ENCODE results near the gene BCL3. TPM values are rescaled to one million over a fixed set of nuclear protein-coding genes. Genes with fewer than 3 reads are reported as not detected.
"Not testable (repeated sequence)": the region's sequence is repeated elsewhere in the genome, so short reads cannot be mapped to it uniquely, and the experiment has no call there.

Gene BCL3
- total RNA-seq, 2 donors from 2014 or later = 37.6 to 40.4 TPM

DNA sequence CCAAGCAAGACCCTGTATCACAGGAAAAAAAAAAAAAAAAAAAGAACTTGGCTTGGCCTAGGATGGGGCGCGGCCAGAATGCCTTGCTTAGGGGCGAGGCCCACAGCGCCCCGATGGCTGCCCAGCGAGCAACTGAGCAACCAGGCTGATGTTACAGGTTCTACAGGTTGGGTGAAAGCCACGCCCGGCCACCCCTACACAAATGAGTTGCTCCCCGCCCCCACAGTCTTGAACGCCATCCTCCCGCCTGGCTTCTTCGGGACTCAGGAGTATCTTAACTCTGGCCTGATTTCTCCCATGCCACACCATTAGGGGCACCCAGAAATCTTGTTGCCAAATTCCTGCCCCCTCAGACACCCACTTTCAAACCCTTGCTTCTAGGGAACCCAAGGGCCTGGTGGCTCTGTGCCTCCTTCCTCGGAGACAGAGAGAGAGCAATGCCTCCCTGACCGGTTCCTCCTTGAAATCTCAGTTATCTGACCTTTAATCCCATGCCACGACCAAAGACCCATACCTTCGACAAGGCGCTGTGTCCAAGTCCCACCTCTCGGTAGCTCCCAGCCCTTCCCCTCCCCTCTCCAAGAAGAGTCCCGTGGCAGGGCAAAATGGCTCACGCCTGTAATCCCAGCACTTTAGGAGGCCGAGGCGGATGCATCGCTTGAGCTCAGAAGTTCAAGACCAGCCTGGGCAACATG is 28.0 kb downstream of the BCL3 start:
- DNase-seq (ENCODE audit: low spot score) = no peak
- intact Hi-C loops (cut with DNase I) = no loop called here

DNA sequence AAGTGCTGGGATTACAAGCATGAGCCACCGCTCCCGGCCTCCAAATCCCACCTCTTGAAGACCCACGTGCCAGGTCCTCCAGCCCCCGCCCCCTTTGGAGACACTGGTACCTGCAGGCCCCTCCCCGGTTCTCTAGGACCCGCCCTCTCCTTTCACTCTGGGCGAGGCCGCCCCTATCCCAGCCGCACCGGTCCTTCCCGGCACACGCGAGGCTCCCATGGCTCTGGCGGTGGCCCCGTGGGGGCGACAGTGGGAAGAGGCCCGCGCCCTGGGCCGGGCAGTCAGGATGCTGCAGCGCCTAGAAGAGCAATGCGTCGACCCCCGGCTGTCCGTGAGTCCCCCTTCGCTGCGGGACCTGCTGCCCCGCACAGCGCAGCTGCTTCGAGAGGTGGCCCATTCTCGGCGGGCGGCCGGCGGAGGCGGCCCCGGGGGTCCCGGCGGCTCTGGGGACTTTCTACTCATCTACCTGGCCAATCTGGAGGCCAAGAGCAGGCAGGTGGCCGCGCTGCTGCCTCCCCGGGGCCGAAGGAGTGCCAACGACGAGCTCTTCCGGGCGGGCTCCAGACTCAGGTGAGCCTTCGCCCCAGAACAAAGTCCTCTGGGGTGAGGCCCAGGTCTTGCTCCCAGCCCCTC is 29.3 kb downstream of the BCL3 start, which contains the start of gene CBLC:
CBLC (plus strand) TSS at position 176 of the 633 bp plus-strand sequence; CDS start at position 218, 42 bp downstream.
- intact Hi-C loops (cut with DNase I) = no loop called here
- DNase-seq (ENCODE audit: low spot score) = no peak

DNA sequence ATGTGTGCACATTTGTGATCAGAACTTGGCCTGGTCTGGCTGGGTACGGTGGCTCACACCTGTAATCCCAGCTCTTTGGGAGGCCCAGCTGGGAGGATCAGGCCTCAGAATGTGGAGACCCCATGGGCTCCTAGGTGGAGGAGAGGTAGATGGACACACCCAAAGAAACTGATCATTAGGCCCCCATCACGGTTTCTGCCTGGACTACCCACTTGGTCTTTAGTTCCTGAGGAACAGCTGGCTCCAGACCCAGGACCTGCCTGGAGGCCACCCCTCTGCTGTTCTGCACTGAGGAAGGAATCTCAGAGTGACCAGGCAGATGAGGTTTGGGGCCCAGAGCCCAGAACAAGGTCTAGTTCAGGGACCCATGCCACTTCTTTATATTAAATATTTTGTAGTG is 30.6 kb downstream of the BCL3 start:
- intact Hi-C loops (cut with DNase I) = no loop called here
- no peak for DNase-seq (ENCODE audit: low spot score)

DNA sequence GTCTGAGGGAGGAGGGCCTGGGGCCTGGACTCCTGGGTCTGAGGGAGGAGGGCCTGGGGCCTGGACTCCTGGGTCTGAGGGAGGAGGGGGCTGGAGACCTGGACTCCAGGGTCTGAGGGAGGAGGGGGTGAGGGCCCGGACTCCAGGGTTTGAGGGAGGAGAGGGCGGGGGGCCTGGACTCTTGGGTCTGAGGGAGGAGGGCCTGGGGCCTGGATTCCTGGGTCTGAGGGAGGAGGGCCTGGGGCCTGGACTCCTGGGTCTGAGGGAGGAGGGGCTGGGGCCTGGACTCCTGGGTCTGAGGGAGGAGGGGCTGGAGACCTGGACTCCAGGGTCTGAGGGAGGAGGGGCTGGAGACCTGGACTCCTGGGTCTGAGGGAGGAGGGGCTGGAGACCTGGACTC is 33.2 kb downstream of the BCL3 start:
- intact Hi-C loops (cut with DNase I); DNase-seq (ENCODE audit: low spot score): not testable (repeated sequence)

DNA sequence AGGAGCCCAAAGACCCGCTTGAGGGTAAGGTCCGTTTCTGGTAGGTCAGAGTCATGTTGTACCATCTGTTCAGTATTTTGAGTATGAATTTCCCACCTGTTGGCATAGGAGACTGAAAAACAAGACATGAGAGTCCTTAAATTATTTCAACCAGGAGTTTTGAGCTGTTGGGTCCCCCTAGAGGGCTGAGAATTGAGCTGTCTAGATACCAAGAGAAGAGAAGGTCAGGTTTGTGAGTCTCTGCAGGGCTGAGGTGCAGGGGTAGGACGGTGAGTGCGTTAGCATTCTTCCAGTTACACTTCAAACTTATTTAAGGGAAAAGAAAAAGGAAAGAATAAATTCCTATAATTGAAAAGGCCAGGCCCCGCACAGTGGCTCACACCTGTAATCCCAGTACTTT is 34.2 kb downstream of the BCL3 start:
- DNase-seq (ENCODE audit: low spot score) = no peak
- intact Hi-C loops (cut with DNase I) = no loop called here

DNA sequence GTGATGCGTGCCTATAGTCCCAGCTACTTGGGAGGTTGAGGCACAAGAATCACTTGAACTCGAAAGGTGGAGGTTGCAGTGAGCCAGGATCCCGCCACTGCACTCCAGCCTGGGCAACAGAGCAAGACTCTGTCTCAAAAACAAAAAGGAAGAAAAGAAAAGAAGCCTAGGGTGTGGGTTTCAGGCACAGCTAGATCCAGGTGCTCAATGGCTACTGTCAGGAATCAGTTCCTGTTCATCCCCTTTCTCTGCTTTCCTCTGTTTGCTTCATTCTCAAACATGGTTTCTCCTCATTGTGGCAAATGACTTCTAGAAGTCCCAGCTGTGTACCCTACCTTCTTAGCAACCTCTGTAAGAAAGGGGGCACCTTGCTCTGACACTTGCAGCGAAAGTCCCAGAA is 35.0 kb downstream of the BCL3 start:
- intact Hi-C loops (cut with DNase I) = no loop called here
- no peak for DNase-seq (ENCODE audit: low spot score)

DNA sequence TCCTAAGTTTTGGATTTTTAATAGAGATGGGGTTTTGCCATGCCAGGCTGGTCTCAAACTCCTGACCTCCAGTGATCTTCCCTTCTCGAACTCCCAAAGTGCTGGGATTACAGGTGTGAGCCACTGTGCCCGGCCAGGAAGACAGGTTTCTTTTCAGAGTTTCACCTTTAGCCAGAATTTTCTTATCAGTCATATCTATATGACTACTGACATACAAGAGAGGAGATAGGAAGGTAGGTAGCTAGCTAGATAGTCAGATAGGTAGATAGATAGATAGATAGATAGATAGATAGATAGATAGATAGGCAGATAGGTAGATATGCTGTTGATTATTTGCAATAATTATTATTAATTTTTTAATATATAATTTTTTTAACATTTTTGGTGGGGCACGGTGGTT is 36.8 kb downstream of the BCL3 start:
- DNase-seq (ENCODE audit: low spot score) = no peak
- intact Hi-C loops (cut with DNase I) = no loop called here

DNA sequence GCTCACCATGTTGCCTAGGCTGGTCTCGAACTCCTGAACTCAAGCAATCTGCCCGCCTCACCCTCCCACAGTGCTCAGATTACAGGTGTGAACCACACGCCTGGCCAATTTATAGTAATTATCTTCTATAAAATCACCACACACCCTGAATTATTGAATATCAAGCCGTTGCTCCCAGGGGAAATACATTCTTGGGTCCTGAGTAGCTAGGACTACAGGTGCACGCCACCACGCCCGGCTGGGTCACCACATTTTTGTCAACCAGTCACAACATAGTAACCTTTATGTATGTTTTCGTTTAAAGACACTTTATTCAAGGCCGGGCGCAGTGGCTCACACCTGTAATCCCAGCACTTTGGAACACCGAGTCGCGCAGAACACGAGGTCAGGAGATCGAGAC is 37.5 kb downstream of the BCL3 start:
- intact Hi-C loops (cut with DNase I) = no loop called here
- no peak for DNase-seq (ENCODE audit: low spot score)

DNA sequence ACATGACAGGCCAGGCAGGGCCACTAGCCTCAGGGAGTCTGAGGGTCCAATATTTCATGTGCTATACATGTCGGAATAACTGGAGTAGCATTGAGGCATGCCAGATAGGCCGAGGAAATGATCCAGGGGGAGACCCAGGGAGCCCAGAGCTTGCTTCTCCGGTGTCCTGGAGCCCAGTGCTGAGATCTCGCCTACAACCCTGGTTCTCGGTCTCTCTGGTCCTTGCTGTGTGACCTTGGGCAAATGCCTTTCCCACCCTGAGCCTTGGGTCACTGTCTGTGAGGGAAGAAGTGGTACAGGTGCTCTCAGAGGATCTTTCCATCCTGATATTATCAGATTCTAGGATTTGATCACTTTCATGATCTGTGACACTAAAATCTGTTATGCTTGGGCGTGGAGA is 40.5 kb downstream of the BCL3 start:
- DNase-seq (ENCODE audit: low spot score) = no peak
- intact Hi-C loops (cut with DNase I) = no loop called here

DNA sequence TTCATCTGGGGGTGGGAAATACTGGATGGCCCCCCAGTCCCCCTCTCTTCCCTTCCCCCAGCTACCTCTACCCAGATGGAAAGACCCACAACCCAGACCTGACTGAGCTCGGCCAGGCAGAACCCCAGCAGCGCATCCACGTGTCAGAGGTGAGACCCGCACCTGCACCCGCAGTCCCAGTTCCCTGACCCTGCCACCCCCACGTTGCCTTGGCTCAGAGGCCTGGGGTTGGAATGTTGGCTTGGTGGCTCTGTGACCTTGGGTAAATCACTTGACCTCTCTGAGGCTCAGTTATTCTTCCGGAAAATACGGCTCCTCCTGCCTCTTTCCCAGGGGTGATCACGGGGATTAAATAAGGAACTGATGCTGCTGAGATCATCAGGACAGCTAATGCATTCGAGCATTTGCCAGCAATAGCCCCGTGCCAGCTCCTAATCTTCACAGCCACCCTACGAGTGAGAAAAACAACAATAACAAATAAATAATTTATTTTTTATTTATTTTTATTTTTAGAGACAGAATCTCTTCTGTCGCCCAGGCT is 41.5 kb downstream of the BCL3 start:
- intact Hi-C loops (cut with DNase I) = loop anchor here in 1 of 2 donors (1.0 kb wide), 1 partner anchor 49 kb away; no protein-coding TSS in a partner anchor
- no peak for DNase-seq (ENCODE audit: low spot score)

DNA sequence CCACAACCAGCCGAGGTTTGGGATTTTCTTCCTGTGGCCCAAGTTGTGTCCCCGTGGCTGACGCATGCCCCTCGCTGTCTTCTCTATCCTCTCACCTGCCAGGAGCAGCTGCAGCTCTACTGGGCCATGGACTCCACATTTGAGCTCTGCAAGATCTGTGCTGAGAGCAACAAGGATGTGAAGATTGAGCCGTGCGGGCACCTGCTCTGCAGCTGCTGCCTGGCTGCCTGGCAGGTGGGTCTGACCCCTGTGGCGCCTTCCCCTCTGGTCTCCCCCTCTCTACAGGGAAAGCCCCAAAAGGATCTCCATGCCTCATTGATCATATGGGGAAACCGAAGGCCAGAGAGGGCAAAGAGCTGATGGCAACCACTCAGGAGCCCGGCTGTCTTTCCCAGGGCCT is 43.8 kb downstream of the BCL3 start:
- DNase-seq (ENCODE audit: low spot score) = no peak
- intact Hi-C loops (cut with DNase I) = no loop called here

DNA sequence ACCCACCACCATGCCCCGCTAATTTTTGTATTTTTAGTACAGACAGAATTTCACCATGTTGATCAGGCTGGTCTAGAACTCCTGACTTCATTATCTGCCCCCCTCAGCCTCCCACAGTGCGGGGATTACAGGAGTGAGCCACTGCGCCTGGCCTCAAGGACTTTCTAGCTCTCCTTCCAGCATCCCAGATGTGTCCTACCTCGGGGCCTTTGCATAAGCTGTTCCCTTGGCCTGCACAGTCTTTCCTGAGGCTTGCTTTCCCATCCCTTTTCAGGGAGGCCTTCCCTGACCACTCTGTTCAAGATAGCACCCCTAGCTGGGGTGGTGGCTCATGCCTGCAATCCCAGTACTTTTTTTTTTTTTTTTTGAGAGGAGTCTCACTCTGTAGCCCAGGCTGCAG is 46.1 kb downstream of the BCL3 start:
- no peak for DNase-seq (ENCODE audit: low spot score)
- intact Hi-C loops (cut with DNase I) = no loop called here

DNA sequence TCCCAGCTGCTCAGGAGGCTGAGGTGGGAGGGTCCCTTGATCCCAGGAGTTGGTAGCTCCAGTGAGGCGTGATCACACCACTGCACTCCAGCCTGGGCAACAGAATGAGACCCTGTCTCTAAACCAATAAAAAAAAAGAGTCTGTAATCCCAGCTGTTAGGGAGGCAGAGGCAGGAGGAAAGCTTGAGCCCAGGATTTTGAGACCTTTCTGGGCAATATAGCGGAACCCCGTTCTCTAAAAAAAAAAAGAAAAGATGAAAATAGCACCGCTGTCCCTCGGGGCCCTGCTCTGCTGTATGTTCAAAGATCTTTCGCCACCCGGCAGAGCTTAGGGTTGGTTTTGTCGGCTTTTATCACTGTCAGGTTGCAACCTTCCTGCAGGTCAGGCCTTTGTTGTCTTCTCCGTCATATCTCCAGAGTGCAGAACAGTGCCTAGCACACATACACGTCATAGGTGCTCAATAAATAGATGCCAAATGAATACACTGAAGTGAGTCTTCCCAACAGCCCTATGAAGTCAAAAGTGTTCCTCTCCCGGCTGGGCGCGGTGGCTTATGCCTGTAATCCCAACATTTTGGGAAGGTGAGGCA is 47.0 kb downstream of the BCL3 start:
- intact Hi-C loops (cut with DNase I) = no loop called here
- DNase-seq (ENCODE audit: low spot score) = no peak

DNA sequence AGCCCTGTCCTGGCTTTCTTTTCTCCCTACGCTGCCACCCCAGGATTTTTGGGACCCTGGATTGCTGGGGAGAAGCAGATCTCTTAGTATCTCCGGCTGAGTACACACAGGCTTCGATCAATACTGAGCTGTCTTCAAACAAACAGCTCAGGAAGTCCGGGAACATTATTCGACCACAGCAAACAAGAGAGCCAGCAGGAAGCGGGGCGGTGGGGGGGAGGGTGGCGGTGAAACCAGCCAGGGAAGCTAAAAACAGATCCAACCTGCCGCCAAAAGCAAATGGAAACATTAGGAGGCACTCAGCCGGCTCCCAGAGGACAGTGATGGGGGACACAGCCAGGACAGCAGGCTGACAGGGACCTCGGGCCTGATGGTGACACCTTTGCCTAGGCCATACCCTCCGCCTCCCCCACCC is 48.2 kb downstream of the BCL3 start:
- intact Hi-C loops (cut with DNase I) = no loop called here
- DNase-seq (ENCODE audit: low spot score) = no peak

DNA sequence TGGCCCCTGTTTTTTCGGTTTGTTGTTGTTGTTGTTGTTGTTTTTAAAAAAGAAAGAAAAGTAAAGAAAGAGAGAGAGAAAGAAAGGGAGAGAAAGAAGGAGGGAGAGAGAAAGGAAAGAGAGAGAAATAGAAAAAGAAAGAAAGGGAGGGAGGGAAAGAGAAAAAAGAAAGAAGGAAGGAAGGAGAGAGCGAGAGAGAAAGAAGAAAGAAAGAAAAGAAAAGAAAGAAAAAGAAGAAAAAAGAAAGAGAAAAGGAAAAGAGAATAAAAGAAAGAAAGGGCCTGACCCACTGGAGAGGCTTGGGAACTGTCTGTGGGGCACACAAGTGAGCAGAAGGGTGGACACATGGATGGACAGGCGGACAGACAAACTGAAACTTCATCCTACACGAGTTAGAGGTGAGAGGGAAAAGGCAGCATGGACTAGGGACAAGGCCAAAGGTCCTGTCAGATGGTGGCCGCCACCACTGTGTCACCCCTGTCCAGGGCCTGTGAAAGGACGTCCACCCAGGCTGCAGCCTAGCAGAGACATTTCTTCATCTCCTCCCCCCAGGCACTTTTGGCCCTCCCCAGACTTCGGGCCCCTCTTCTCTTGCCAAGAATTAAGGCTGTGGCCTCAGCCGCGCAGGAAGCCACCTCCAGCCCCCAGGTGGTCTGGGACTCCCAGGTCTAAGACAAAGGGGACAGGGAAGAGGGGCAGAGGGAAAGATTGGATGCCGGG is 51.3 kb downstream of the BCL3 start:
- no peak for DNase-seq (ENCODE audit: low spot score)
- intact Hi-C loops (cut with DNase I) = loop anchor here in 1 of 2 donors (2.0 kb wide), 1 partner anchor 45 kb away; no protein-coding TSS in a partner anchor

DNA sequence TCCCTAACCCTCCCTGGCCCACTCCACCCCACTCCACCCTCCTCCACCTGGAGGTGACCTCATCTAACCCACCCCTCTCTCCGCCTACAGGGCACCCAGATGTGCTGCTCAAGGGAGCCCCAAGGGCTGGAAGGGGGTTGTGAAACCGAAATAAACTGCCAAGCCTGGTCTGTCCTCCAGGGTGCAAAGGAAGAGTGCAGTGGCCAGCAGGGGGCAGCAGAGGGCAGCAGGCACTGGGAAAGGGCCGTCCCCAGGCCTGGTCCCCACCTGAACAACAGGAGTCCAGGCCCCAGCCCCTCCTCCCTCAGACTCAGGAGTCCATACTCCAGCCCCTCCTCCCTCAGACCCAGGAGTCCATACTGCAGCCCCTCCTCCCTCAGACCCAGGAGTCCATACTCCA is 52.0 kb downstream of the BCL3 start:
- intact Hi-C loops (cut with DNase I) = no loop called here
- peak; percentile 95 for DNase-seq (ENCODE audit: low spot score)

DNA sequence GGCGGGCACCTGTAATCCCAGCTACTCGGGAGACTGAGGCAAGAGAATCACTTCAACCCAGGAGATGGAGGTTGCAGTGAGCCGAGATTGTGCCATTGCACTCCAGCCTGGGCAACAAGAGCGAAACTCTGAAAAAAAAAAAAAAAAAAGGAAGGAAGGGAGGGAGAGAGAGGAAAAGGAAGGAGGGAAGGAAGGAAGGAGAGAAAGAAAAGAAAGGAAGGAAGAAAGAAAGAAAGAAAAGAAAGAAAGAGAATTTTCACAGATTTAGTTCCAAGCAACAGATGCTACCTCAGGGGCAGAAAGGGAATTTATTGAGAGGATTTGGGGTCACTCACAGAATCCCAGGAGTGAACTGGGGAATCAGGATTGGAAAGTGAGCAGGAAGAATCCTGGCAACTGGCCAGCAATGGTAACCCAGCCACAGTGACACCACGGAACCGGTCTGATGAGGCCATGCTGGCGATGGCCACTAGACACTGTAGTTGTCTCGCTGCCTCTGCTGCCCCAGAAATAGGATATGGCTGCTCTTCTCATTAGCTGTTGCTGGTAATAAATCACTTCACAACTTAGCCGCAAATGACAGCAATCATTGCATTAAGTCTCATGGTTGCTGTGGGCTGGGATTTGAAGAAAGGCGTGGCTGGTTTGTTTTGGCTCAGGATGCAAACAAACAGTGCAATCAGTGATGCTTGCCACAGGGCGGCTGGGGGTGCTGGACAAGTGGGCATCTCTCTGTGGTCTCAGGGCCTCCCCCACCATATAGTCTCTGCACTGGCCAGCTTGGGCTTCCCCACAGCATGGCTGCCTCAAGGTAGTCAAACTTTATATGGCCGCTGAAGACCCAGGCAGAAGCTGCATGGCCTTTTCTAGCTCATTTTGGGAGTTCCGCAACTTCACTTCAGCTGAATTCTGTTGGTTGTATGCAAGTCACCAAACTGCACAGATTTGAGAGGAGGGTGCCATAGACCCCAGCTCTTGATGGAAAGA is 55.2 kb downstream of the BCL3 start:
- intact Hi-C loops (cut with DNase I) = no loop called here
- DNase-seq (ENCODE audit: low spot score) = no peak

DNA sequence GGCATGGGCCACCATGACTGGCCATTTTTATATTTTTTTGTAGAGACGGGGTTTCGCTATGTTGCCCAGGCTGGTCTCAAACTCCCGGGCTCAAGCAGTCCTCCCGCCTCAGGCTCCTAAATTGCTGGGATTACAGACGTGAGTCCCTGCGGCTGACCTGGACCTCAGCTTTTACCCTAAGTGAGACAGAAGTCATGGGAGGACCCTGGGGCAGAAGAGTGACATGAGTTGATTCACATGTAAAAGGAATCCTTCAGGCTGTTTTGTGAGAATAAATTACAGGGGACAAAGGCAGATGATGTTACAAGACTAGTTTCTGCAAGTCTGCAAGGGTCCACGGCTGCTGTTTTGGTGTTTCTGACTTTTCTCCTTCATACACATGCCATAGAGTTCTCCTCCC is 57.8 kb downstream of the BCL3 start:
- intact Hi-C loops (cut with DNase I) = loop anchor here in 1 of 2 donors (5.0 kb wide), 1 partner anchor 36 kb away; no protein-coding TSS in a partner anchor
- no peak for DNase-seq (ENCODE audit: low spot score)
